ENCODE data around the gene OVOL1.

The OVOL1 gene

GRCh38 chr11:65791719-65792213 lies 4.9 kb downstream of the OVOL1 start:
- no peak for DNase-seq (ENCODE audit: low read depth)

GRCh38 chr11:65792456-65792855 lies 5.6 kb downstream of the OVOL1 start:
- DNase-seq (ENCODE audit: low read depth): no peak

DNA sequence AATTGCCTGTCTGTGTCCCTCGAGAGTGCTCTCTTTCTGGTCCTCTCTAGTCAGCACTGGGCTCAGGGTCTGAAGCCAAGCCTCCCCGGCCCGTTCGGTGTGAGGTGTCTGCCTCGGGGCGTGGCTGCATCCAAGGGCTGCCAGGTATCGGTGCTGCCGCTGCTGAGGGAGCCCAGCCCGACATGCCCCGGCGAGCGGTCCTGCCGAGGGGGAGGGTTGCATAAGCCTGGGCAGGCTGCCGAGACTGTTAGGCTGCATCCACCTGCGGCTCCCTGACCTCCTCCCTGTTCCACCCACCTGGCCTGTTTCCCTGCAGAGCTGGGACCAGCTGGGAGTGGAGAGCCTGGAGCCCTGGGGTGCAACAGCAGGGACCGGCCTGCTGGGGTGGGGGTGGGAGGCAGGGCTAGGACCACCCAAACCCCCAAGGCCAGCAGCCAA lies 6.3 kb downstream of the OVOL1 start:
- no peak for DNase-seq (ENCODE audit: low read depth)

- no peak for DNase-seq (ENCODE audit: low read depth)
These were observed 7.0 kb downstream of the OVOL1 start for GRCh38 chr11:65793625-65794400.

DNA sequence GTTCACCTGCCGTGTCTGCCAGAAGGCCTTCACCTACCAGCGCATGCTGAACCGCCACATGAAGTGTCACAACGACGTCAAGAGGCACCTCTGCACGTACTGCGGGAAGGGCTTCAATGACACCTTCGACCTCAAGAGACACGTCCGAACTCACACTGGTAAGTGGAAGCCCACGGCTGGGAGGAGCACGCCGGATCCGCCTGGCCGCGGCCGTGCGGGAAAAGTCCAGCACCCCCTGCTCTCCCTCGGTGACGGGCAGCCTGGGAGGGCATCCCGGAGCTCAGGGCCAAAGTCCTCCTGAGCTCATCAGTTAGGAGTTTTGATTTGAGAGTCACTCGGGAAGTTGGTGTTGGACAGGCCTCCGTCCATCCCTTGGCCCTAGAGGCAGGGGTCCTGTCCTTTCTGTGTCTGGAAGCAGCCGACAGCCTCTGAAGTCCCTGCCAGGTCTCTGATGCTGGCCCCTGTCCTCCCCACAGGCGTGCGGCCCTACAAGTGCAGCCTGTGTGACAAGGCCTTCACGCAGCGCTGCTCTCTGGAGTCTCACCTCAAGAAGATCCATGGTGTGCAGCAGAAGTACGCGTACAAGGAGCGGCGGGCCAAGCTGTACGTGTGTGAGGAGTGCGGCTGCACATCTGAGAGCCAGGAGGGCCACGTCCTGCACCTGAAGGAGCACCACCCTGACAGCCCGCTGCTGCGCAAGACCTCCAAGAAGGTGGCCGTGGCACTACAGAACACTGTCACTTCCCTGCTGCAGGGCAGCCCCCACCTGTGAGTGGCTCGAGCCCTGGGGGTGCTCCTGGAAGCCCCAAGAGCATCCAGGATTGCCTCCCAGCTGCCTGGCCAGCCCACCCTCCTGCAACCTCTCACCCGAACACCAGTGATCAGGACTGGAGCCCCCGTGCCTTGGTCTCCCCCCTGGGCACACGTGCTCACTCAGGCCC lies 8.0 kb downstream of the OVOL1 start:
- DNase-seq (ENCODE audit: low read depth): no peak

DNA sequence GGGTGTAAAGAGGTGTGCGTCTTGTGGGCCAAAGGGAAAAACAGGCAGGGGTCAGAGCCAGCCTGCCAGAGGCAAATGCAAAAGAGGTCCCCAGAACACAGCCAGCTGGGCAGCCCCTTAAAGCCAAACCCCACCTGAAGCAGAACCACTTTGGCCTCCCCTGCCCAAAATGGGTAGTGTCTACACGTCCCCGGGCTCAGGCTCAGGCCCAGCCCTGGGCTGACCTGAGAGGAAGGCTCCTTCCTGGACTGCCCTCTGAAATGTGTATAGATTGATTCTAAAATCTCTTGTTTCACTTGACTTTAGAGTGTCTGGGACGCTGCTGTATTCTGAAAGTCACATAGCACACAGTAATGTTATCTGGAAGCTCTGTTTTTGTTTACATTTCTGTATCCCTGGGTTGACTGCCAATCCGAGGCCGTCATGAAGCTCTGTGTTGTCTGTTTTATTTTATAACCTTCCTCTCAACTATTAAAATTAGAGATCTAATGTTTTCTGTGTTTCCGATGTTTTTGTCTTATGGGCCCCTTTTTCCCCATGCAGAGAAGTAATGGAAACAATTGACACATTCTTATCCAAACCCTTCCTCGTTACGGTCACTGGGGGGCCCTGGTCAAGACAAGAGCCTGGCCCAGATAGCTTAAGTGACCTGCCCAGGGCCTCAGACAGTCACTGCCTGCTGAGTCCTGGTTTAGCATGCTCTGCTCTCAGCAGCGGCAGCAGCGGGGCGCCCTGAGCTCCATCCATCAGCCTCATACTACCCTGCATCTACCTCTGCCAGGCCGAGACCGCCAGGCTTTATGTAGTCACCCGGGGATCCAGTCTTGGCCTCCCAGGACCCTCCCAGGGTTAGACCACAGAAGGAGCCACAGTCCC lies 10.1 kb downstream of the OVOL1 start:
- no peak for DNase-seq (ENCODE audit: low read depth)

GRCh38 chr11:65797711-65798110 lies 10.8 kb downstream of the OVOL1 start:
- DNase-seq (ENCODE audit: low read depth): no peak

DNA sequence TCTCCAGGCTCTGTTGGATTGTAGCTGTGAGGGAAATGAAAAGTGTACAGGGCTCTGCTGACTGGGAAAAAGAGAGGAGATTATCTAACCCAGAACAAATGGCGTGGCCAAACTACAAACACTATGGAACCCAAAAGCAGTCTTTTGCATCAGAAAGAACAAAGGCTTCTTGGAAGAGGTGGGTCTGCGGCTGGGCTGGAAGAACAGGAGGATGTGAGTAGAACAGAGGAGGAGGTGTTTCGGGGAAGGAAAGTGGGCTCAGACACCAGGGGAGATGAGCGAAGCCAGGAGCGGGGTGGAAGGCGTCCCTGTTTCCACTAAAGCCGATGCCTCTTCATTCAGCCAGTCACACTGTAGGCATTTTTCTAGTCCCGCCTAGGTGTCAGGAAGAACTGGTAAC lies 12.0 kb downstream of the OVOL1 start:
- no peak for DNase-seq (ENCODE audit: low read depth)

- no peak for DNase-seq (ENCODE audit: low read depth)
These were observed 14.5 kb downstream of the OVOL1 start for GRCh38 chr11:65801153-65801987.

- DNase-seq (ENCODE audit: low read depth): no peak
These were observed 16.0 kb downstream of the OVOL1 start for GRCh38 chr11:65802841-65803240.

- DNase-seq (ENCODE audit: low read depth): no peak
These were observed 17.1 kb downstream of the OVOL1 start for GRCh38 chr11:65803797-65804492.

DNA sequence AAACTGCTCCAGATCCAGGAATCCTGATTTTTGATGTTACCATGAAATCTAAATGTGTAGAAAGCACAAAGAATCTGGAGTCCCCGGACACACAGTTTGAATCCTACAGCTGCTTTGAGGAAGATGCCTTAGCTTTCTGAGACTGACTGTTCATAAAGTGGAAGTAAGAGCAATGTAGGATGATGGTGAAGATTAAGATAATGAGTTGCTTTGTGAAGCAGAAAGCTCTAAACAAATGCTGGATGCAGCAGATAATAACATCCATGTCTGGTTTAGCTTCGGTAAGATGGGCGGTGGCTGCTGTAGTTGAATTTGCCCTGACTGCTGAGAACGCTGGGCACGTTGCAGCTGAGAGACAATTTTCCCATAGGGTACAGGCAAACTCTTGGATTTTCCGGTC lies 20.1 kb downstream of the OVOL1 start:
- DNase-seq (ENCODE audit: low read depth): no peak

GRCh38 chr11:65808744-65809341 lies 22.0 kb downstream of the OVOL1 start:
- no peak for DNase-seq (ENCODE audit: low read depth)

DNA sequence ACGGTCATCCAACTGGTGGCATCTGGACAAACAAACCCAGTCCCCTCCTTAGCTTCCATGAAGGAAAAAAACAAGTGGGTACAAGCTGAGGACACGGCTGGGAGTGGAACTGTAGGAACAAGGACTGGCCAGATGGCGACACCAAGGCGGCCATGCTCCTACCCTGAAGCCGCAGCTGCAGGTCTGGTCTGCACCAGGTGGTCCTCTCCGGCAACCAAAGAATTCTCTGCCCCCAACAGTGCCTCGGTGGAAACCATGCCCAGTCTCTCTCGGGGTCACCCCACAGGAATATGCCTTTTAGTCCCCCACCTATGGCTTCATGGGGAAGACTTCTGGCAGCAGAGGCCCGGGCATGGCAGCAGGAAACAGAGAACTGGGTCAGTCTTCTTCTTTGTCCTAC lies 22.6 kb downstream of the OVOL1 start:
- no peak for DNase-seq (ENCODE audit: low read depth)

- DNase-seq (ENCODE audit: low read depth): no peak
These were observed 23.4 kb downstream of the OVOL1 start for GRCh38 chr11:65810046-65810868.

- no peak for DNase-seq (ENCODE audit: low read depth)
These were observed 25.1 kb downstream of the OVOL1 start for GRCh38 chr11:65811764-65812475.

DNA sequence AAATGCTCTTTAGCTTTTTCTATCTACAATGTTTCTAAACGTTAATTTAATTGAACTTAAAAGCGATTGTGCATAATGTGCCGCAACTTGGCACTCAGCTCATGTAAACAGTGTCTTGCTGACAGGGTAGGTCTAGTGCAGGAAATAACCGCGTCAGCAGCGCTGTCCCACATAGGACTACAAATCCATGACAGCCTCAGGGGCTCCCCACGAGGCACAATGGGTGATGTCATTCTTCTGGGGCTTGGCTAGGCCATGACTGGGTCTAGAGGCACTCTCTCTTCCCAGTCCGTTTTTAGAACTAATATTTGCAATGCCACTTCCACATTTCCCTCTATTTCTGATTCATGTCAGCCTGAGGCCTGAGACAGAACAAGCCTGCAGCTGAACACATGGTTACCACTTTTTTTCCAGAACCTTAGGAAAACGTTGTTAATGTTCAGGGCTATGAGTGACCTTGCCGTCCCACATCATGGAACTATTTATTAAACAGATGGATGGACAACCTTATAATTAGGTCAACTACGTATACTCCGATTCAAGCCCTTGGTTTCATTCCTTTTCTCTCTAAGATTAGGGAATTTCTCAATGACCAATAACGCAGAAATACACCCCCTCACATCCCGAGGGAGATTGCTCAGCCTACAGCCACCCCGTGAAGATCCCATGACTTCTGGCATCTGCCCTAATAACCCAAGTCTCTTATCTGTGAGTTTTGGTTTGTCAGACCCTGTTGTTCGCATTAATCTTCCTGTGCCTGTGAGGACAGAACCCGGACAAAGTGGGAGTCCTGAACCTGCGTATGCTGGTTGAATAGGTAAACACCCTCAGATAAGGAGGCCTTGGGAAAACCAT lies 27.5 kb downstream of the OVOL1 start:
- no peak for DNase-seq (ENCODE audit: low read depth)

Data from HS-27A (cell line).